HepG2 (cell line): ENCODE results near the gene RPL38. TPM values are rescaled to one million over a fixed set of nuclear protein-coding genes. Genes with fewer than 3 reads are reported as not detected.

ENCODE experiments used
- ATAC-seq: fragments of 200-7000 bp; cut with Tn5 transposase; 3 replicates; pipeline ENCODE4 v1.9.1; 2020; ENCODE audit warnings: mild to moderate bottlenecking, moderate library complexity
- BruUV-seq: library from RNA; stranded (reverse); fragments of 400-500 nt; replicated peaks from 2 replicates; lab custom pipeline; 2021; lab: Mats Ljungman, UMichigan
- CTCF ChIA-PET: fragments of 300-600 bp; formaldehyde crosslinking; extraction: SDS; loops from one replicate; lab custom pipeline; 2021; ENCODE audit warnings: low total read pairs, inconsistent platforms, low intra/inter-chr PET ratio; lab: Yijun Ruan, JAX
- POLR2A ChIA-PET: fragments of 350-600 bp; sonication (Branson Sonifier 250); formaldehyde crosslinking; loops from one replicate; lab custom pipeline; 2020; ENCODE audit warnings: antibody characterized with exemption, inconsistent platforms; lab: Yijun Ruan, JAX
- DNase-seq: peaks from one replicate; pipeline ENCODE4 v3.0.0-alpha.2; 2015; ENCODE audit warnings: low spot score
- FAIRE-seq: peaks from 3 replicates; lab custom pipeline; 2011; peaks lifted over from hg19 to GRCh38; lab: Jason Lieb, UNC
- H2AFZ ChIP-seq: one replicate; pipeline ENCODE4 v1.6.1; 2011; ENCODE audit warnings: low read length, inconsistent platforms
- H3K27ac ChIP-seq: fragments of 300-600 bp; 3 replicates; pipeline ENCODE4 v1.8.0; 2011; ENCODE audit warnings: mixed run types, mild to moderate bottlenecking, mixed read lengths, low read length, inconsistent platforms; ENCODE audit not compliant: insufficient read depth; ENCODE audit errors: extremely low read length
- H3K27me3 ChIP-seq, 2 experiments: fragments of 200-600 bp in 1 of 2; 2 replicates in 1 of 2; 3 replicates in 1 of 2; pipeline versions ENCODE4 v1.6.0 to v1.8.0; 2011; ENCODE audit warnings: low read length in 2 of 2, mild to moderate bottlenecking in 2 of 2, moderate library complexity in 2 of 2, inconsistent platforms in 1 of 2; ENCODE audit not compliant: insufficient read depth in 2 of 2, control insufficient read depth in 1 of 2
- H3K36me3 ChIP-seq, 2 experiments: fragments of 200-600 bp in 1 of 2; replicated peaks in 1 of 2; 2 replicates in 1 of 2; 3 replicates in 1 of 2; pipeline versions ENCODE4 v1.5.1 to v1.8.0; 2011; ENCODE audit warnings: low read length in 2 of 2, inconsistent platforms in 1 of 2; ENCODE audit not compliant: insufficient read depth in 2 of 2, control insufficient read depth in 1 of 2
- H3K4me1 ChIP-seq: 2 replicates; pipeline ENCODE4 v1.5.1; 2012; ENCODE audit warnings: low read length, inconsistent platforms; ENCODE audit not compliant: insufficient read depth
- H3K4me2 ChIP-seq: 2 replicates; pipeline ENCODE4 v1.6.0; 2011; ENCODE audit warnings: low read depth, low read length, inconsistent platforms
- H3K4me3 ChIP-seq, 3 experiments: fragments of 200-600 bp in 1 of 3; sonication (generic), shearing (Covaris generic) in 1 of 3; replicated peaks in 1 of 3; 2 replicates each; pipeline ENCODE4 v1.5.1; 2011 to 2016; ENCODE audit warnings: low read length in 3 of 3, inconsistent platforms in 2 of 3, low read depth in 2 of 3, mild to moderate bottlenecking in 2 of 3, control low read depth in 1 of 3, mixed read lengths in 1 of 3; ENCODE audit not compliant: insufficient read depth in 1 of 3
- H3K79me2 ChIP-seq: one replicate; pipeline ENCODE4 v1.6.1; 2011; ENCODE audit warnings: low read length, inconsistent platforms; ENCODE audit not compliant: insufficient read depth
- H3K9ac ChIP-seq: 2 replicates; pipeline ENCODE4 v1.6.0; 2011; ENCODE audit warnings: mild to moderate bottlenecking, low read depth, low read length, inconsistent platforms; ENCODE audit not compliant: insufficient read depth
- H3K9me3 ChIP-seq: 2 replicates; pipeline ENCODE4 v1.5.1; 2012; ENCODE audit warnings: mild to moderate bottlenecking, low read length
- H4K20me1 ChIP-seq: 2 replicates; pipeline ENCODE4 v1.6.0; 2011; ENCODE audit warnings: inconsistent platforms, mild to moderate bottlenecking, low read length, moderate library complexity; ENCODE audit not compliant: insufficient read depth
- ELF1 ChIP-seq: sonication (generic); formaldehyde crosslinking; IDR thresholded peaks from 2 replicates; pipeline ENCODE4 v1.4.0; 2020; ENCODE audit warnings: missing genetic modification reagents
- ELF4 ChIP-seq: sonication (generic); formaldehyde crosslinking; IDR thresholded peaks from 2 replicates; pipeline ENCODE4 v1.5.0; 2020; ENCODE audit warnings: missing genetic modification reagents, mild to moderate bottlenecking, moderate library complexity, borderline replicate concordance
- MED1 ChIP-seq: sonication (generic); formaldehyde crosslinking; IDR thresholded peaks from 2 replicates; pipeline ENCODE4 v1.4.0; 2020; ENCODE audit warnings: missing genetic modification reagents
- MZF1 ChIP-seq: sonication (generic); formaldehyde crosslinking; IDR thresholded peaks from 2 replicates; pipeline ENCODE4 v1.8.1; 2023; ENCODE audit warnings: mild to moderate bottlenecking, missing genetic modification reagents, borderline replicate concordance
- NFAT5 ChIP-seq: sonication (generic); formaldehyde crosslinking; IDR thresholded peaks from 2 replicates; pipeline ENCODE4 v1.4.0; 2020; ENCODE audit warnings: missing genetic modification reagents
- NFE2 ChIP-seq: sonication (generic); formaldehyde crosslinking; IDR thresholded peaks from 2 replicates; pipeline ENCODE4 v1.4.0; 2020; ENCODE audit warnings: missing genetic modification reagents
- PHB2 ChIP-seq: fragments of 450-650 bp; IDR thresholded peaks from 2 replicates; pipeline ENCODE4 v1.6.1; 2018; ENCODE audit not compliant: partially characterized antibody
- SATB2 ChIP-seq: sonication (generic); formaldehyde crosslinking; IDR thresholded peaks from 2 replicates; pipeline ENCODE4 v1.5.0; 2020; ENCODE audit warnings: missing genetic modification reagents
- TBL1XR1 ChIP-seq: fragments of 150-350 bp; IDR thresholded peaks from 2 replicates; pipeline ENCODE4 v1.6.1; 2014; ENCODE audit warnings: borderline replicate concordance, low read length; ENCODE audit not compliant: partially characterized antibody
- ZFP36L1 ChIP-seq: sonication (generic); formaldehyde crosslinking; IDR thresholded peaks from 2 replicates; pipeline ENCODE4 v1.8.0; 2022; ENCODE audit warnings: mild to moderate bottlenecking, missing genetic modification reagents, moderate library complexity
- ZNF33A ChIP-seq: sonication (generic); formaldehyde crosslinking; IDR thresholded peaks from 2 replicates; pipeline ENCODE4 v1.5.1; 2020; ENCODE audit warnings: missing genetic modification reagents, mild to moderate bottlenecking, moderate library complexity, borderline replicate concordance
- ZNF383 ChIP-seq: sonication (generic); formaldehyde crosslinking; IDR thresholded peaks from 2 replicates; pipeline ENCODE4 v1.4.0; 2020; ENCODE audit warnings: missing genetic modification reagents, mild to moderate bottlenecking, borderline replicate concordance
- ZNF431 ChIP-seq: sonication (generic); formaldehyde crosslinking; IDR thresholded peaks from 2 replicates; pipeline ENCODE4 v1.9.0; 2022; ENCODE audit warnings: missing genetic modification reagents, low read depth, mild to moderate bottlenecking, borderline replicate concordance
- ZNF510 ChIP-seq: sonication (generic); formaldehyde crosslinking; IDR thresholded peaks from 2 replicates; pipeline ENCODE4 v1.4.0; 2020; ENCODE audit warnings: low read depth, mild to moderate bottlenecking, missing genetic modification reagents
- WGBS: methylation state at CpG from one replicate; pipeline ENCODE4 v1.1.6; 2017; ENCODE audit warnings: low lambda C conversion rate; 5-methylcytosine and 5-hydroxymethylcytosine counted together
- in situ Hi-C: cut with HindIII; loops from 2 replicates; pipeline ENCODE4 v1.10.0; 2017; ENCODE audit warnings: low pct_unique_long_range_greater_than_20kb; ENCODE audit not compliant: extremely low pct_ligation_motif_present
- intact Hi-C: fragments of 100-400 bp; cut with micrococcal nuclease; formaldehyde crosslinking; loops from one replicate; pipeline ENCODE4 v1.10.0; 2022; ENCODE audit not compliant: unreplicated experiment
- polyA plus RNA-seq, 8 experiments: library from polyadenylated mRNA; depleted of rRNA in 3 of 8; stranded (reverse) in 7 of 8; unstranded in 1 of 8; fragments of >200 nt; fragmentation: Illumina TruSeq in 4 of 8; extraction: Trizol in 4 of 8; gene quantifications; 2 replicates each; pipeline versions ENCODE4 v1.2.1 to v1.2.3, GENCODE V29; 2011 to 2016; ENCODE audit warnings: low read depth in 4 of 8, missing spikeins in 1 of 8, mixed read lengths in 1 of 8; ENCODE audit not compliant: insufficient read depth in 1 of 8
- total RNA-seq, 5 experiments: library from RNA; depleted of rRNA; stranded (reverse); fragments of >200 nt; fragmentation: Illumina TruSeq; extraction: Trizol; gene quantifications; 2 replicates each; pipeline ENCODE4 v1.2.3, GENCODE V29; 2016; ENCODE audit warnings: low read depth in 1 of 5
- TF ChIP-seq, protein P1 (sequence below): sonication (generic); formaldehyde crosslinking; IDR thresholded peaks from 2 replicates; pipeline ENCODE4 v1.5.0; 2020; ENCODE audit warnings: missing genetic modification reagents
- TF ChIP-seq, protein P2 (sequence below): sonication (generic); formaldehyde crosslinking; IDR thresholded peaks from 2 replicates; pipeline ENCODE4 v1.8.1; 2023; ENCODE audit warnings: missing genetic modification reagents, mild to moderate bottlenecking, borderline replicate concordance
- TF ChIP-seq, protein P3 (sequence below): conservative IDR thresholded peaks from 2 replicates; pipeline ENCODE4 v1.6.1; 2018; ENCODE audit warnings: missing genetic modification reagents

Gene RPL38
- total and polyA plus RNA-seq, 2 of the 13 experiments (the other 11 are each of a cell fraction or from before 2014, with no cell fraction given), result 2,370 to 2,372 TPM

DNA sequence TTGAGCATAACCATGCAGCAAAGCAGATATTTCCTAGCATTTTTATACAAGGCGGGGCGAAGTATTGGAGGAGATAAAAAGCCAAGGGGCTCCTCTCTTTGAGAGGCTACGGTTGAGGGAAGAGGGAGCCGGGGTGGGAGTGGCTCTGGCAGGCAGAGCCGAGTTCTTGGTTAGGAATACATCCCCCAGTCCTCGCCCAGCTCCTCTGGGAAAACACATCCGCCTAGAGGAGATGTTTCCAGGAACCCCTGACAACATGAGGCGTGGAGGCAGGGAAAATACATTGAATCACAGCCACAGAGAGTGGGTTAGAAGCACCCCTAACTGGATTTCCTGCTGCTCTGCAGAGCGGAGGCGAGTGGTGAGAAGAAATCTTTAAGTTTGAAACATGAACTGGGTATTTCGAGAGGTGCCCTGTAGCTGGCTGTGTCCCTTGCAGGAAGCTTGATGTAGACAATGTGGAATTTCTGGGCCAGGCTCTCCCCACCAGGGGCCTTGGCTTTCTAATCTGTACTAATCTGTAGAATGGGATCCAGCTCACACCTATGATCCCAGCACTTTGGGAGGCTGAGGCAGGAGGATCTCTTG lies 37.2 kb downstream of the RPL38 start:
- Histone ChIP-seq H3K4me2 (no peak overlapping the region), H3K27ac (no peak overlapping the region), H3K36me3 (no peaks in the 10 kb centered on the region), H3K4me3 (no peak overlapping the region), H2AFZ (no peak overlapping the region), H3K4me1 (peaks cover 10% of the 10 kb centered on the region), H4K20me1 (no peaks in the 10 kb centered on the region; the same call in 1 of the 2 replicates), H3K27me3 (peaks cover 0 to 1% of the 10 kb centered on the region in 2 experiments; a peak in 1 of 5 replicates), H3K9ac (no peak overlapping the region), H3K79me2 (no peaks in the 10 kb centered on the region), H3K9me3 (no peaks in the 10 kb centered on the region)
- intact Hi-C loops, result no loop called here
- 39% methylated on average over 11 of the region's 11 CpGs for WGBS
- FAIRE-seq (no peak), DNase-seq (no peak), ATAC-seq (no peak)
- ChIA-PET POLR2A (no interaction called here), CTCF (no interaction called here)
- in situ Hi-C loops, result no loop called here
- no TSS peak for BruUV-seq
- TF ChIP-seq MED1 (CRISPR knock-in tag) (no peak), NFE2 (CRISPR knock-in tag) (no peak), ZFP36L1 (CRISPR knock-in tag) (no peak), ZNF383 (CRISPR knock-in tag) (no peak), TBL1XR1 (no peak), MZF1 (CRISPR knock-in tag) (no peak), ELF1 (CRISPR knock-in tag) (no peak), PHB2 (no peak), ZNF510 (no peak), ZNF431 (CRISPR knock-in tag) (no peak), NFAT5 (no peak), ELF4 (no peak), ZNF33A (CRISPR knock-in tag) (no peak), SATB2 (CRISPR knock-in tag) (no peak)
- TF ChIP-seq, protein P1, sequence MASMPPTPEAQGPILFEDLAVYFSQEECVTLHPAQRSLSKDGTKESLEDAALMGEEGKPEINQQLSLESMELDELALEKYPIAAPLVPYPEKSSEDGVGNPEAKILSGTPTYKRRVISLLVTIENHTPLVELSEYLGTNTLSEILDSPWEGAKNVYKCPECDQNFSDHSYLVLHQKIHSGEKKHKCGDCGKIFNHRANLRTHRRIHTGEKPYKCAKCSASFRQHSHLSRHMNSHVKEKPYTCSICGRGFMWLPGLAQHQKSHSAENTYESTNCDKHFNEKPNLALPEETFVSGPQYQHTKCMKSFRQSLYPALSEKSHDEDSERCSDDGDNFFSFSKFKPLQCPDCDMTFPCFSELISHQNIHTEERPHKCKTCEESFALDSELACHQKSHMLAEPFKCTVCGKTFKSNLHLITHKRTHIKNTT (CRISPR knock-in tag), result no peak
- TF ChIP-seq, protein P2, sequence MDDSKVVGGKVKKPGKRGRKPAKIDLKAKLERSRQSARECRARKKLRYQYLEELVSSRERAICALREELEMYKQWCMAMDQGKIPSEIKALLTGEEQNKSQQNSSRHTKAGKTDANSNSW (CRISPR knock-in tag), result no peak
- TF ChIP-seq, protein P3, sequence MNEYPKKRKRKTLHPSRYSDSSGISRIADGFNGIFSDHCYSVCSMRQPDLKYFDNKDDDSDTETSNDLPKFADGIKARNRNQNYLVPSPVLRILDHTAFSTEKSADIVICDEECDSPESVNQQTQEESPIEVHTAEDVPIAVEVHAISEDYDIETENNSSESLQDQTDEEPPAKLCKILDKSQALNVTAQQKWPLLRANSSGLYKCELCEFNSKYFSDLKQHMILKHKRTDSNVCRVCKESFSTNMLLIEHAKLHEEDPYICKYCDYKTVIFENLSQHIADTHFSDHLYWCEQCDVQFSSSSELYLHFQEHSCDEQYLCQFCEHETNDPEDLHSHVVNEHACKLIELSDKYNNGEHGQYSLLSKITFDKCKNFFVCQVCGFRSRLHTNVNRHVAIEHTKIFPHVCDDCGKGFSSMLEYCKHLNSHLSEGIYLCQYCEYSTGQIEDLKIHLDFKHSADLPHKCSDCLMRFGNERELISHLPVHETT, result no peak
